Endothelial cell of umbilical vein (primary cell): ENCODE results near the gene HP1BP3. TPM values are rescaled to one million over a fixed set of nuclear protein-coding genes. Genes with fewer than 3 reads are reported as not detected.
A peak's percentile ranks its signal among the peaks of the same experiment; 100 is the strongest.

Source experiments
- BruUV-seq: library from RNA; stranded (reverse); fragments of 400-500 nt; replicated peaks from 2 replicates; lab custom pipeline; 2021; lab: Mats Ljungman, UMichigan
- CTCF ChIA-PET: fragments of 300-600, 350-600 bp; sonication (Branson Sonifier 250); formaldehyde crosslinking; loops from one replicate; lab custom pipeline; 2021; ENCODE audit warnings: antibody characterized with exemption, inconsistent platforms; lab: Charles Lee
- POLR2A ChIA-PET: fragments of 300-600, 350-600 bp; sonication (Branson Sonifier 250); formaldehyde crosslinking; loops from one replicate; lab custom pipeline; 2021; ENCODE audit warnings: antibody characterized with exemption, inconsistent platforms; lab: Charles Lee
- DNase-seq: peaks from one replicate; pipeline ENCODE4 v3.0.0-alpha.2; 2011; ENCODE audit warnings: low read depth, low spot score
- FAIRE-seq: peaks from 2 replicates; lab custom pipeline; 2011; peaks lifted over from hg19 to GRCh38; lab: Jason Lieb, UNC
- H2AFZ ChIP-seq: 2 replicates; pipeline ENCODE4 v1.6.0; 2012; ENCODE audit warnings: low read depth, low read length, control low read depth, inconsistent platforms
- H3K27ac ChIP-seq: 2 replicates; pipeline ENCODE4 v1.5.1; 2011; ENCODE audit warnings: low read depth, mild to moderate bottlenecking, control low read depth, low read length, moderate library complexity; ENCODE audit not compliant: insufficient read depth
- H3K27me3 ChIP-seq, 2 experiments: 2 replicates each; pipeline versions ENCODE4 v1.6.0 to v1.6.1; 2011; ENCODE audit warnings: low read length in 2 of 2, mixed read lengths in 1 of 2; ENCODE audit not compliant: control insufficient read depth in 2 of 2, insufficient read depth in 2 of 2
- H3K36me3 ChIP-seq, 2 experiments: 2 replicates in 1 of 2; 3 replicates in 1 of 2; pipeline ENCODE4 v1.5.1; 2011; ENCODE audit warnings: low read length in 2 of 2, mild to moderate bottlenecking in 1 of 2, moderate library complexity in 1 of 2; ENCODE audit not compliant: control insufficient read depth in 2 of 2, insufficient read depth in 2 of 2; ENCODE audit errors: extremely low read depth in 1 of 2
- H3K4me1 ChIP-seq: 3 replicates; pipeline ENCODE4 v1.5.1; 2011; ENCODE audit warnings: mild to moderate bottlenecking, low read length; ENCODE audit not compliant: control insufficient read depth, insufficient read depth; ENCODE audit errors: extremely low read depth
- H3K4me2 ChIP-seq: 2 replicates; pipeline ENCODE4 v1.6.1; 2011; ENCODE audit warnings: low read length, control low read depth, mixed read lengths; ENCODE audit not compliant: insufficient read depth
- H3K4me3 ChIP-seq, 3 experiments: fragments of 200-600 bp in 1 of 3; sonication (generic), shearing (Covaris generic) in 1 of 3; replicated peaks in 1 of 3; 2 replicates each; pipeline ENCODE4 v1.5.1; 2011 to 2016; ENCODE audit warnings: control low read depth in 3 of 3, low read length in 3 of 3, mild to moderate bottlenecking in 2 of 3, inconsistent platforms in 1 of 3, low read depth in 1 of 3, moderate library complexity in 1 of 3; ENCODE audit not compliant: insufficient read depth in 1 of 3
- H3K79me2 ChIP-seq: 2 replicates; pipeline ENCODE4 v1.6.0; 2012; ENCODE audit warnings: low read length, inconsistent platforms; ENCODE audit not compliant: control insufficient read depth, insufficient read depth
- H3K9ac ChIP-seq: replicated peaks from 2 replicates; pipeline ENCODE3; 2011; ENCODE audit warnings: low read length, control low read depth; ENCODE audit not compliant: insufficient read depth; ENCODE audit errors: extremely low read depth
- H3K9me1 ChIP-seq: replicated peaks from 3 replicates; pipeline ENCODE4 v1.6.0; 2011; ENCODE audit warnings: mild to moderate bottlenecking, low read length; ENCODE audit not compliant: control insufficient read depth, insufficient read depth; ENCODE audit errors: extremely low read depth
- H3K9me3 ChIP-seq: replicated peaks from 2 replicates; pipeline ENCODE4 v1.5.1; 2012; ENCODE audit warnings: low read length, inconsistent platforms; ENCODE audit not compliant: control insufficient read depth, insufficient read depth
- H4K20me1 ChIP-seq: replicated peaks from 2 replicates; pipeline ENCODE3; 2011; ENCODE audit warnings: mild to moderate bottlenecking, low read length; ENCODE audit not compliant: control insufficient read depth, insufficient read depth; ENCODE audit errors: extremely low read depth
- EZH2 ChIP-seq: IDR thresholded peaks from 2 replicates; pipeline ENCODE4 v1.6.1; 2012; ENCODE audit warnings: borderline replicate concordance, low read depth, mild to moderate bottlenecking, moderate library complexity, low read length, inconsistent platforms; ENCODE audit not compliant: severe bottlenecking
- JUN ChIP-seq: IDR thresholded peaks from 2 replicates; pipeline ENCODE4 v1.6.1; 2011; ENCODE audit warnings: borderline replicate concordance, low read depth; ENCODE audit not compliant: insufficient read length, insufficient read depth
- POLR2AphosphoS5 ChIP-seq: IDR thresholded peaks from 2 replicates; pipeline ENCODE4 v1.6.1; 2012; ENCODE audit warnings: low read depth, mild to moderate bottlenecking, control low read depth, low read length, moderate library complexity; ENCODE audit not compliant: insufficient read depth
- dilution Hi-C: fragments of 300-500 bp; cut with MboI; formaldehyde crosslinking; loops from one replicate; pipeline ENCODE4 v1.15.0; 2019; ENCODE audit warnings: low sequenced_read_pairs; ENCODE audit not compliant: extremely low pct_ligation_motif_present
- intact Hi-C: fragments of 100-400 bp; cut with micrococcal nuclease; formaldehyde crosslinking; loops from one replicate; pipeline ENCODE4 v1.10.0; 2022
- polyA plus RNA-seq, 4 experiments: library from polyadenylated mRNA; depleted of rRNA in 3 of 4; stranded (reverse) in 3 of 4; unstranded in 1 of 4; fragments of >200 nt; gene quantifications; 2 replicates each; pipeline versions ENCODE4 v1.2.1 to v1.2.3, GENCODE V29; 2011 to 2012; ENCODE audit warnings: missing spikeins in 1 of 4
- total RNA-seq: library from RNA; stranded (reverse); gene quantifications from 2 replicates; pipeline ENCODE4 v1.2.3, GENCODE V29; 2021
- TF ChIP-seq, protein P1 (sequence below), 2 donors: IDR thresholded peaks; 1 replicate in 1 of 2; 2 replicates in 1 of 2; pipeline ENCODE4 v1.5.1; 2011; ENCODE audit warnings: low read length in 2 of 2, mild to moderate bottlenecking in 2 of 2, moderate library complexity in 2 of 2, control low read depth in 1 of 2, inconsistent platforms in 1 of 2, low read depth in 1 of 2; ENCODE audit not compliant: insufficient read depth in 1 of 2; ENCODE audit errors: extremely low read depth in 1 of 2

Gene HP1BP3
- total and polyA plus RNA-seq, 2 donors (not counting 3 experiments of a cell fraction or from before 2014, with no cell fraction given), result 87.2 to 231 TPM

DNA sequence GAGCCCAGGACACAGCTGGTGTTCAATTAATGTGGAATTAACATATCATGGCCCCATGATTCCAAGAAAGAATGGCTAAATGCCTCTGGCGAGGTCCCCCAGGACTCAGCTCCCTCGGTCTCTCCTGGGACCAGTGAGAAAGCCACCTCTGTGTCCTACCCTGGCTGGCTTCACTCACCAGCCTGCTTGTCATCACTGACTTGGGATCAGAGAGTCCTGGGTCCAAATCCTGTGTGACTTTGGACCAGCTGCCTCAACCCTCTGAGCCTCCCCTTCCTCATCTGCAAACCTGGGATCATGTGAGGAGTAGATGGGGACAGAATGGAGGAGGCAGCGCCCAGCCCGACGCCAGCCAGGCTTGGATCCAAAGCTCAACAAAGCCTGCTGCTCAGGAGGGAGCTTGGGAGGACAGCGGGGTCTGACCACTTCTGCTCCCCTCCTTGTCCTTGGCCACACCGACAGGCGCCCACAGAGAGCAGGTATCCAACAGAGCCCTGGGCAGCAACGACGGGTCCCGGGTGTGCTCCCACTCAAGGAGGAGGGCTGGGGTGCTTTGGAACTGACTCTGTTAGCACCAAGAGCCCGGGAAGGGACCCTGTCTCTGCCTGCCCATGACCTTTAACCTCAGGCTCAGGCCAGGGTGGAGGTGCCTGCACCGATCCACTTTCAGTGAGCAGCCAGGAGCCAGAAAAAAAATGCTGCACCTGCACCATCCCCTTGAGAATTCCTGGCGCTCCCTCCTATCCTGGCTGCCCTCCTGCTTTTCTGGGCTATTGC is 57.8 kb downstream of the HP1BP3 start:
- no peaks in the 10 kb centered on the region for H3K9me3 ChIP-seq
- intact Hi-C loops, result no loop called here
- no peak overlapping the region for H3K4me3 ChIP-seq
- no peak overlapping the region for H2AFZ ChIP-seq
- no peaks in the 10 kb centered on the region for H3K9me1 ChIP-seq
- dilution Hi-C loops, result no loop called here
- ChIA-PET CTCF (interaction anchor here (0.7 kb wide), 1 partner anchor 32 kb away, joined by 4 read pairs; no protein-coding TSS in a partner anchor), POLR2A (no interaction called here)
- no peak overlapping the region for H3K27ac ChIP-seq
- no peak overlapping the region for H3K9ac ChIP-seq
- no peaks in the 10 kb centered on the region for H3K36me3 ChIP-seq
- no peaks in the 10 kb centered on the region for H3K79me2 ChIP-seq
- TF ChIP-seq JUN (no peak), EZH2 (peak; percentile 13)
- peaks cover 14% of the 10 kb centered on the region for H3K4me1 ChIP-seq
- no peak for DNase-seq
- H3K27me3 ChIP-seq, result peaks cover 7 to 16% of the 10 kb centered on the region in 2 experiments
- no TSS peak for BruUV-seq
- H4K20me1 ChIP-seq, result no peaks in the 10 kb centered on the region
- H3K4me2 ChIP-seq, result no peak overlapping the region
- FAIRE-seq, result no peak

DNA sequence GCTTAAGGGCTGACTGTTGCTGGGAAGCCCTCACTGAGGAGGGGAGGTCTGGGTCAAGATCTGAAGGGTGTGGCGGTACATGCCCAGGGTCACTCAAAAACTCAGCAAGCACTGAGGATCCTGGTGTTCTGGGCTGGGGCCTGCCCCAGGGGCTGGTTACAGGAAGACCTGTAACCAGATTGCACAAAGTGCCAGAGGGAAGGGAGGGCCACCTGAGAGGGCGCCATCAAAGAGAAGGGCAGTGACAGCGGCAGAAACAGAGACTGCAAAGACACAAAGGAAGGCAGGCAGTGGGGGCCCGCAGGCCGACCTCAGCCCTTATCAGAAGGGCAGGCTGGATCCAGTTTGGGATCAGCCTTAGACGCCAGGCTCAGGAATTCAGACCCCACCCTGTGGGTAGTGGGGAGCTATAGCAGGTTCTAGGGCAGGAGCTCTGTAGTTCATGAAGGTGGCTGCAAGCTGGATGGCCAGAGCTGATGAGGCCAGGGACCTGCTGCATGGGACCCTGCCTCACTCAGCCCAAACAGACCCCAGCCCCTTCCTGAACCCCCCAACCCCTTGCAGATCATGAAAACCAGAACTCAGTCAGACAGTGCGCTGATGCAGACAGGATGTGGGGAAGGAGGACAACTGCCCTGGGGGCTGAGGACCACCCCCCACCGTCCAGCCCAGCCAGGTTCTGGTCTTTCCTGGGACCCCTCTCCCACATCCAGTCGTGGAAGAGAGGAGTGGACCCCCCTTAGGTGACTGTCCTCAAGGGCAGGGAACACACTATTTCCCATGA is 58.5 kb downstream of the HP1BP3 start:
- no peak for FAIRE-seq
- DNase-seq, result no peak
- dilution Hi-C loops, result no loop called here
- H3K4me2 ChIP-seq, result no peak overlapping the region
- ChIA-PET POLR2A (no interaction called here), CTCF (interaction anchor here (0.7 to 1.9 kb wide), 4 partner anchors 11 to 467 kb away, joined by 3 to 12 read pairs (median 4); partner anchors contain the start of gene KIF17)
- H4K20me1 ChIP-seq, result no peaks in the 10 kb centered on the region
- no peak overlapping the region for H3K9ac ChIP-seq
- H3K4me1 ChIP-seq, result peaks cover 13% of the 10 kb centered on the region
- H3K27me3 ChIP-seq, result peaks cover 7 to 16% of the 10 kb centered on the region in 2 experiments
- intact Hi-C loops, result loop anchor here (1.0 kb wide), 1 partner anchor 29 kb away; no protein-coding TSS in a partner anchor
- H3K9me1 ChIP-seq, result no peaks in the 10 kb centered on the region
- TF ChIP-seq POLR2AphosphoS5, result no peak
- TF ChIP-seq, protein P1, sequence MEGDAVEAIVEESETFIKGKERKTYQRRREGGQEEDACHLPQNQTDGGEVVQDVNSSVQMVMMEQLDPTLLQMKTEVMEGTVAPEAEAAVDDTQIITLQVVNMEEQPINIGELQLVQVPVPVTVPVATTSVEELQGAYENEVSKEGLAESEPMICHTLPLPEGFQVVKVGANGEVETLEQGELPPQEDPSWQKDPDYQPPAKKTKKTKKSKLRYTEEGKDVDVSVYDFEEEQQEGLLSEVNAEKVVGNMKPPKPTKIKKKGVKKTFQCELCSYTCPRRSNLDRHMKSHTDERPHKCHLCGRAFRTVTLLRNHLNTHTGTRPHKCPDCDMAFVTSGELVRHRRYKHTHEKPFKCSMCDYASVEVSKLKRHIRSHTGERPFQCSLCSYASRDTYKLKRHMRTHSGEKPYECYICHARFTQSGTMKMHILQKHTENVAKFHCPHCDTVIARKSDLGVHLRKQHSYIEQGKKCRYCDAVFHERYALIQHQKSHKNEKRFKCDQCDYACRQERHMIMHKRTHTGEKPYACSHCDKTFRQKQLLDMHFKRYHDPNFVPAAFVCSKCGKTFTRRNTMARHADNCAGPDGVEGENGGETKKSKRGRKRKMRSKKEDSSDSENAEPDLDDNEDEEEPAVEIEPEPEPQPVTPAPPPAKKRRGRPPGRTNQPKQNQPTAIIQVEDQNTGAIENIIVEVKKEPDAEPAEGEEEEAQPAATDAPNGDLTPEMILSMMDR (IDR thresholded peaks at IDR 0.05; ENCODE audit: extremely low read depth in 1 of 2, insufficient read depth in 1 of 2, low read depth in 1 of 2, low read length in 2 of 2), result no peak
- H3K36me3 ChIP-seq, result no peaks in the 10 kb centered on the region
- no TSS peak for BruUV-seq
- no peak overlapping the region for H2AFZ ChIP-seq
- no peaks in the 10 kb centered on the region for H3K9me3 ChIP-seq
- H3K27ac ChIP-seq, result no peak overlapping the region
- H3K4me3 ChIP-seq, result no peak overlapping the region
- no peaks in the 10 kb centered on the region for H3K79me2 ChIP-seq
